Lung (tissue), 12 donors: ENCODE measurements around the gene TBC1D22B. TPM values are rescaled to one million over a fixed set of nuclear protein-coding genes. Genes with fewer than 3 reads are reported as not detected.

Source experiments
- ATAC-seq: fragments of 200-7000 bp; cut with Tn5 transposase; one replicate; pipeline ENCODE4 v1.9.1; 2020; ENCODE audit warnings: moderate number of reproducible peaks; ENCODE audit not compliant: insufficient read depth, low FRiP score
- DNase-seq, 3 donors: peaks; one replicate each; pipeline ENCODE4 v3.0.0-alpha.2; 2013 to 2017
- H3K27ac ChIP-seq, 2 donors: one replicate each; pipeline ENCODE4 v1.5.1; 2013; ENCODE audit warnings: mild to moderate bottlenecking in 2 of 2, moderate library complexity in 2 of 2, control low read depth in 1 of 2, inconsistent platforms in 1 of 2, low read depth in 1 of 2, low read length in 1 of 2
- H3K27me3 ChIP-seq, 3 donors: one replicate each; pipeline ENCODE4 v1.5.1; 2013; ENCODE audit warnings: low read length in 2 of 3; ENCODE audit not compliant: control insufficient read depth in 3 of 3, insufficient read depth in 3 of 3
- H3K36me3 ChIP-seq, 4 donors: one replicate each; pipeline ENCODE4 v1.5.1; 2013; ENCODE audit warnings: low read length in 4 of 4, mild to moderate bottlenecking in 1 of 4, moderate library complexity in 1 of 4; ENCODE audit not compliant: control insufficient read depth in 4 of 4, insufficient read depth in 4 of 4
- H3K4me1 ChIP-seq, 5 donors: one replicate each; pipeline ENCODE4 v1.5.1; 2013; ENCODE audit warnings: low read length in 5 of 5, mild to moderate bottlenecking in 2 of 5, moderate library complexity in 1 of 5; ENCODE audit not compliant: control insufficient read depth in 5 of 5, insufficient read depth in 5 of 5
- H3K4me3 ChIP-seq: one replicate; pipeline ENCODE4 v1.5.1; 2013; ENCODE audit warnings: mild to moderate bottlenecking, control low read depth, moderate library complexity
- H3K9ac ChIP-seq, 2 donors: one replicate each; pipeline ENCODE4 v1.5.1; 2013; ENCODE audit warnings: low read length in 2 of 2, control low read depth in 1 of 2; ENCODE audit not compliant: insufficient read depth in 1 of 2
- H3K9me3 ChIP-seq, 4 donors: one replicate each; pipeline ENCODE4 v1.5.1; 2013; ENCODE audit warnings: low read length in 3 of 4, mild to moderate bottlenecking in 1 of 4, moderate library complexity in 1 of 4; ENCODE audit not compliant: control insufficient read depth in 4 of 4, insufficient read depth in 3 of 4
- WGBS, 2 donors: extraction: QIAGEN DNeasy Blood & Tissue Kit; methylation state at CpG; one replicate each; pipeline ENCODE4 v1.1.7; 2013; 5-methylcytosine and 5-hydroxymethylcytosine counted together
- polyA plus RNA-seq, 2 donors: library from polyadenylated mRNA; stranded (reverse); fragments of 200-250 nt; gene quantifications; one replicate each; pipeline ENCODE4 v1.2.1, GENCODE V29; 2013
- total RNA-seq, 2 donors: library from RNA; depleted of rRNA in 1 of 2; stranded (reverse); fragments of >200 nt in 1 of 2; gene quantifications; one replicate each; pipeline ENCODE4 v1.2.1, GENCODE V29; 2014 to 2021
- TF ChIP-seq, protein P1 (sequence below): IDR thresholded peaks from 2 replicates; pipeline ENCODE4 v1.5.1; 2012; ENCODE audit warnings: mild to moderate bottlenecking; ENCODE audit errors: control extremely low read depth, extremely low read depth
- donor health status: control.
- donor health status: control.
- donor health status: Bipolar disorder and iron deficiency.
- donor health status: healthy.
- donor health status: DM: yes; HTN: yes; CAD: no.

The TBC1D22B gene
- total and polyA plus RNA-seq, 4 donors = 6.8 to 9.7 (median 8.8) TPM

DNA sequence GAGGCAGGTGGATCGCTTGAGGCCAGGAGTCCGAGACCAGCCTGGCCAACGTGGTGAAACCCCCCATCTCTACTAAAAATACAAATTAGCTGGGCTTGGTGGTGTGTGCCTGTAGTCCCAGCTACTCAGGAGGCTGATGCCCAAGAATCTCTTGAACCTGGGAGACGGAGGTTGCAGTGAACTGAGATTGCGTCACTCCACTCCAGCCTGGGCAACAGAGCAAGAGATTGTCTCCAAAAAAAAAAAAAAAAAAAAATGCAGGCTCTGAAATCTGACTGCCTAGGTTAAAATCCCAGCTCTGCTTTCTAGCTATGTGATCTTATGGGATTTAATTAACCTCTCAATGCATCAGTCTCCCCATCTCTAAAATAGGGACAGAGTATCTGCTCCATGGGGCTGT, 3.6 kb downstream of the TBC1D22B start:
- Histone ChIP-seq H3K4me1 (peaks cover 0 to 18% (median 5%) of the 10 kb centered on the region in 5 donors), H3K27me3 (no peaks in the 10 kb centered on the region)

DNA sequence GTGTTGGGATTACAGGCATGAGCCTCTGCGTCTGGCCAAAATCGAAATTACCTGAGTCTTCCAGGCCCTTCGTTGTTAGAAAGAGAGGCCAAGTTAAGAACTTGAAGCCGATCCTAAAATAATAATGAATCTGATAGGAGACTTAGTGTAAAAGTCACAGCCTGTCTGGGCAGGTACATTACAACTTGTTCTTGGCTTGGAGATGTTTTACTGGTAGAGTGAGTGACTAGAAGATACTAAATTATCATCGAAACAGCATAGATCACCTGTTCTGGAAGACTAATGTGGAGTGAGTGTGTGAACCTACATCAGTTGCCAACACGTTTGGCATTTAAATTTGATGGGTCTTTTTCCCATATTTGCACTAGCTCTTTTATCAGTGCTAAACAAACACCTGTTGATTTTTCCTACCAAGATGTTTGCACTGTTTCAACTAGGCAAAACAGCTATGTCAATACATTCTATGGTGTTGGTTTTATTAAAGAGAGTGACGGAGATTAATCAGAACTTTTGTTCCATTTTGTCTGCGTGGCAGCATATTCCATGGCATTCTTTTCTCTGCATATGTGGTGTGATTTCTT, 5.0 kb downstream of the TBC1D22B start:
- no peak for ATAC-seq
- H3K4me1 ChIP-seq = peaks cover 0 to 13% (median 2%) of the 10 kb centered on the region in 5 donors

More for the DNA sequence above, 3.6 kb downstream of the TBC1D22B start:
- H3K36me3 ChIP-seq = peaks cover 0 to 4% (median 0%) of the 10 kb centered on the region in 4 donors
- DNase-seq (no peak), ATAC-seq (no peak)
- H3K27ac ChIP-seq = no peak overlapping the region
- TF ChIP-seq, protein P1, sequence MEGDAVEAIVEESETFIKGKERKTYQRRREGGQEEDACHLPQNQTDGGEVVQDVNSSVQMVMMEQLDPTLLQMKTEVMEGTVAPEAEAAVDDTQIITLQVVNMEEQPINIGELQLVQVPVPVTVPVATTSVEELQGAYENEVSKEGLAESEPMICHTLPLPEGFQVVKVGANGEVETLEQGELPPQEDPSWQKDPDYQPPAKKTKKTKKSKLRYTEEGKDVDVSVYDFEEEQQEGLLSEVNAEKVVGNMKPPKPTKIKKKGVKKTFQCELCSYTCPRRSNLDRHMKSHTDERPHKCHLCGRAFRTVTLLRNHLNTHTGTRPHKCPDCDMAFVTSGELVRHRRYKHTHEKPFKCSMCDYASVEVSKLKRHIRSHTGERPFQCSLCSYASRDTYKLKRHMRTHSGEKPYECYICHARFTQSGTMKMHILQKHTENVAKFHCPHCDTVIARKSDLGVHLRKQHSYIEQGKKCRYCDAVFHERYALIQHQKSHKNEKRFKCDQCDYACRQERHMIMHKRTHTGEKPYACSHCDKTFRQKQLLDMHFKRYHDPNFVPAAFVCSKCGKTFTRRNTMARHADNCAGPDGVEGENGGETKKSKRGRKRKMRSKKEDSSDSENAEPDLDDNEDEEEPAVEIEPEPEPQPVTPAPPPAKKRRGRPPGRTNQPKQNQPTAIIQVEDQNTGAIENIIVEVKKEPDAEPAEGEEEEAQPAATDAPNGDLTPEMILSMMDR = no peak
- H3K9me3 ChIP-seq = no peaks in the 10 kb centered on the region
- no peak overlapping the region for H3K9ac ChIP-seq
- H3K4me3 ChIP-seq = no peak overlapping the region
- WGBS, 2 donors = 76 to 78% methylated on average over 5 of the region's 5 CpGs

DNA sequence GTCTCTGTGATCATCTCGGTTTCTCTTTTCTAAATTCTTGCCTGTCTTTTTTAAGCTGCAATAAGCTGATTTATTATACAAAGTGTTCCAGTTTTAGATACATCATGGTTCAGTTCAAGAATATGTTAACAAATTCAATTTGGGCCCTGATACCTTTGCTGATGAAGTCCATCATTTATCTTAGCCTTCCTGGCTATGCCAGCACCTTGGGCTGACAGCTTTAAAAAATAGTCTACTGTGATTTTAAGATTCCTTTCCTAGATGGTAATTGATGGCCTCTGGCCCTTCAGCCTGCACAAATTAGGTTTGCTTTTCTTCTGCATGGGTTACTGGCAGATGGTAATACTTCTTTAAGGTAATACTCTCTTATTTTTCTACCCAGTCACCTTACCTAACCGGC, 7.4 kb downstream of the TBC1D22B start:
- peaks cover 0 to 8% (median 2%) of the 10 kb centered on the region in 4 donors for H3K36me3 ChIP-seq
- TF ChIP-seq, protein P1 = no peak
- DNase-seq = no peak
- 76 to 85% methylated on average over 2 of the region's 2 CpGs for WGBS, 2 donors
- no peaks in the 10 kb centered on the region for H3K9me3 ChIP-seq
- H3K27ac ChIP-seq = no peak overlapping the region
- peaks cover 0 to 5% (median 0%) of the 10 kb centered on the region in 5 donors for H3K4me1 ChIP-seq
- H3K4me3 ChIP-seq = no peak overlapping the region
- ATAC-seq = no peak
- no peak overlapping the region for H3K9ac ChIP-seq
- H3K27me3 ChIP-seq = no peaks in the 10 kb centered on the region

More for the DNA sequence above, 5.0 kb downstream of the TBC1D22B start:
- no peaks in the 10 kb centered on the region for H3K27me3 ChIP-seq
- no peak for DNase-seq
- 77 to 80% methylated on average over 8 of the region's 8 CpGs for WGBS, 2 donors
- no peaks in the 10 kb centered on the region for H3K9me3 ChIP-seq
- no peak overlapping the region for H3K4me3 ChIP-seq
- H3K36me3 ChIP-seq = peaks cover 0 to 4% (median 0%) of the 10 kb centered on the region in 4 donors
- no peak overlapping the region for H3K9ac ChIP-seq
- H3K27ac ChIP-seq = peak overlapping the region in 1 of 2 donors; percentile 1
- TF ChIP-seq, protein P1 = no peak
